Left ventricle myocardium superior (tissue), 1 donor: ENCODE results near the gene C3orf18. TPM values are rescaled to one million over a fixed set of nuclear protein-coding genes. Genes with fewer than 3 reads are reported as not detected.

ENCODE experiments used
- ATAC-seq: fragments of 200-7000 bp; cut with Tn5 transposase; one replicate; pipeline ENCODE4 v1.9.1; 2020; ENCODE audit warnings: mild to moderate bottlenecking, moderate library complexity
- DNase-seq: peaks from one replicate; pipeline ENCODE4 v3.0.0-alpha.2; 2020
- intact Hi-C: fragments of 100-400 bp; cut with micrococcal nuclease; formaldehyde crosslinking; loops from one replicate; pipeline ENCODE4 v1.11.0; 2022
- total RNA-seq: library from RNA; stranded (reverse); fragmentation: NEBNext Ultra II Directional; extraction: Animal tissue kit (Norgen Biotek cat#: 25700); gene quantifications from one replicate; pipeline ENCODE4 v1.2.1, GENCODE V29; 2021
- donor health status: DM: no; HTN: yes; CAD: no; lungs with severe emphysema.

Gene C3orf18
- total RNA-seq, 1 donor from 2014 or later = 51.0 TPM

DNA sequence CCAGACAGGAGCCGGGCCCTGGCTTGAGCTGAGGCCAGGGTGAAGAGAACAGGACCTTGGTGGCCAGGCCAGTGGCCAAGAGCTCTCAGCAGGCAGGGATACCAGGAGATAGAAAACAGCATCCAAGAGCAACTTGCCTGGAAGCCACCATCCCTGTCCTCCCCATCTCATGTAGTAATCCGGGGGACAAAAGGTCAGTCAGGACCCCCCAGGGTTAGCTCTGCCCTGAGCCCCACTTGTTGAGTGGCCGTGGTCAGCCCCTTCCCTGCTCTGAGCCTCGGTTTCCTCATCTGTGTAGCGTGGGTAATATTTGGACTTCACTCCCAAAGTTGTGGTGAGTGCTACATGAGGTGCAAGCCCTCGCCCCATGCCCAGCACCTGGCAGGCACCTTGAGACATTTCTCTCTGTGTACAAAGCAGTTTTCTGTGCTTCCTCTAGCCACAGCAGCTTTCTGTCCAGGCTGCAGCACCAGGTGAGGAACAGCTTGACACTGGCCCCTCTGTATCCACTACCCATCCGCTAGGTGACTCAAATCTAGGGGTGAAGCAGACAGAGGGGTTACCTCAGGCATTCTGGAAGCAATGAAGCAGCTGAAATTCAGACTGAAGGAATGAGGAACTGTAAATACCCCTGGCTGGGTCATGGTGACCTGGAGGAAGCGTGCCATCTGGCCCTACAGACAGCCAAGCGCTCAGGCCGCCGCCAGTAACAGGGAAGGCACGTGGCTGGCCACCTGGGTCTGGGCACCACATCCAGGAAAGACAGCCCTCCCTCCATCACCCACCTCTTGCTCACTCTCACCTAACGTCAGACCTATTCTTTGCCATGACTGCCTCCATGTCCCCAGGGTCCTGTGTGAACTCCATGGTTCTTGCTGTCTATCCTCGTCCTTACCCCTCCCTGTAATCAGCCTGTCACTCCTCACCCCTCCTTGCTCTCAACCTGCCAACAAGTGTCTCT, 37.4 kb upstream of the C3orf18 start:
- intact Hi-C loops = no loop called here
- ATAC-seq (peak; percentile 54), DNase-seq (peak; percentile 91)

DNA sequence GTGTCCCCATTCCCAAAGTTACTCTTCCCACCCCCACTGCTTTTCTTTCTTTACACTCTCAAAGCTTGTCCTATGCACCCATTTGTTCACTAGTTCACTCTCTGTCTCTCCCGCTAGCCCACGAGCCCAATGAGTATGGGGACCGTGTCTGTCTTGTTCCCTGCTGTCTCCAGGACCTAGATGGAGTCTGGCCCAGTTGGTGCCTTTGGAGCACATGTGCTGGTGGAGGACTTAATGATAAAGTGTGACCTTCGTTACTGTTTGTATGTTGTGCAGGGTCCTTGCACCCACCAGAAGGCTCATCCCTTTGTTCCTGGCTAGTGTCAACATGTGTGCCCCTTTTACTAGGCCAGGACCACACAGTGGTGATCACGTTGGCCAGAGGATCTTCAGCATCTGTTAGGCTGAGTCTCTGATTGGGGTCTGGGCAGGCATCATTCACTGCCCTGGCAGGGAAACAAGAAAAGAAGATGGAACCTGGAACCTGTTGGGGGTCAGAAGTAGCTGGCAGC, 36.6 kb upstream of the C3orf18 start:
- ATAC-seq = no peak
- DNase-seq = no peak
- intact Hi-C loops = no loop called here

DNA sequence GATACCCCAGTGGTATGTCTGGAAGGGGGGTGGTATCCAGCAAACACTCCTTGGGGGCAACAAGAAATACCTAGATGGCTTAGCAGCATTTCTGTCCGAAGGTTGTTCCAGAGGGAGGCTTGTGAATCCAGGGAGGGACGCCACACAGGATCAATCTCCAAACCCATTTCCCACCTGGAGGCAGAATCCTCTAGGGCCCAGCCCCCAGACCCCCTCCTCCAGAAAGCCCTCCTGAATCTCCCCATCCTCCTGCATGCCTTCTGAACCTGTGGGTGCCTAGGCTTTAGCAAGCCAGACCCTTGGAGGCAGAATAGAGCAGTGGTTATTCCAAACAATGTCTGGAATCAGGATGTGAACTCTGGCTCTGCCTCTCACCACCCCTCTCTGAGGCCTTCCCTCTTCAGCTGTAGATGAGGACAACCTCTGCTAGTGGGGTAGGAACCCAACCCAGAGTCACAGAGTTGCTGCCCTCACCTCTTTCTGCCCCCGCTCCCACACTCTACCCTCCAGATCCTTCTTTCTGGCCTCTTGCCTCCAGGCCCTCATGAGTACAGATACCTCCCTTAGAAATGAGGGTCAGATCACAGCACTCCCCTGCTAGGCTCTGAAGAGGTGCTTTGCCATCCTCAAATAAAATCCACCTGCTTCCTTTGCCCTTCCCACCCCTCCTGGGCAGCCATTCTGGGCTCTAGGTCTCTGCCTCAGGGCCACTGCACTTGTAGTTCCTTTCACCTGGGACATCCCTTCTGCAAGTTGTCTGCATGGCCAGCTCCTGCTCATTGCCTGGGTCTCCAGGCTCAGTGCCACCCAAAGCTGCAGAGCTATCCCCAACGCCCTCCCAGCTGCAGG, 35.9 kb upstream of the C3orf18 start:
- intact Hi-C loops = no loop called here
- DNase-seq = no peak

DNA sequence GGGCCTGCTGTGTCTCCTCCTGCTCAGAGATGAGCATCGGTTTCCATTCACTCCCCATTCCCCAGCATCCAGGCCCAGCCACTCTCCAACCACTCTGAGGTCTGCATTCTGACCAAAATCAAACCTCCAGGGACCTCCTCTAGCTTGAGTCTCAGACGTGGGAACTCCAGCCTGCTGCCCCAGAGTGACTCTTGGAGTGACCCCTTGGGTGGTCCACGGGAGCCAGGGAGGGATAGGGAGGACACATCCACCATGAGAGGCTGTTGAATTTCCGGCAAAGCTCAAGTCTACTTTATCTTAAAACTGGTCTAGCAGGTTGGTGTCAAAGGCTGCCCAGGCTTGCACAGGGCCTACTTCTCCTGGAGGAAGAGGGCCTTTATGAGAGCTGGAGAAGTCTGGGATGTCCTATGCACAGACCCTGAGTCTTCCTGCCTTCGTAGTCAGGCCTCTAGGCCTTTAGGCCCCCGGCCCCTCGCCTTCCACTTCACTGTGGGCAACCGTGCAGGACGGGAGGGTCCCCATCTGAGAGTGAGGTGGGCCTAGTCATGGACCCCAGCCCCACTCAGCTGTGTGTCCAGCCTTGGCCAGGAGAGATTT, 35.1 kb upstream of the C3orf18 start:
- peak; percentile 46 for DNase-seq
- intact Hi-C loops = no loop called here
- no peak for ATAC-seq

More for the DNA sequence above, 35.9 kb upstream of the C3orf18 start:
- no peak for ATAC-seq

DNA sequence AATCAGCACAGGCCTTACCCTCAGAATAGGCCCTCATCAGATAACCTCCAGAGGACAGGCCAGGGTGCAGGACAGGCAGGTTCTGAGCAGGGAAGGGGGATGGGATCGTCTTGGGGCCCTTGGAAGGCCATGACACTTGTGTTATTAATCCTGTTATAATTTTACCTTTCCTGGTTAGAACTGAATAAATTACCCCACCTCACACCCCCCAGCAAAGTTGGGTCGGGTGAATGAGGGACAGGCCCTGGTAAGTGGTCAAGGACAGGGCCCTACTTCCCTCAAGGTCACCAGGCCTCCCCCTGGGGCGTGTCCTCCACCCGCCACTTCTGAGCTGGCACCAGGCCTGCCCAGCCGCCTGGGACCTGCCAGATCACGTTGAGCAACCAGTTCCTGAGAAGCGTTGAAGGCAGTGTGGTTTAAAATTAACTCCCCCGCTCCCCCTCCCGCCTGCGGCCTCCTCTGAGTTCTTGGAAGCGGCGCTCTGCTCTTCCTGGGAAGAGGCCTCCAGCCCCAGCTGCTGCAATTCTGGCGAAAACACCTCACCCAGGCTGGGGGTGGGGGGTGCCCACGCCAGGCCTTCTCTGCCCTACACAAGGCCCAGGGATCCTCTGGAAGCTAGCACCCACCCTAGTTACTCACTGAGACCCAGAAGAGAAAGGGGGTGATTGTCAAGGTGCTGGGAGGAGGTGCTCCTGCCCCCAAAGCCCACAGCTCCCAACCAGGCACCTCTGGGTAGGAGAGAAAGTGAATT, 33.5 kb upstream of the C3orf18 start:
- ATAC-seq = peak; percentile 77
- intact Hi-C loops = no loop called here
- peak; percentile 98 for DNase-seq

DNA sequence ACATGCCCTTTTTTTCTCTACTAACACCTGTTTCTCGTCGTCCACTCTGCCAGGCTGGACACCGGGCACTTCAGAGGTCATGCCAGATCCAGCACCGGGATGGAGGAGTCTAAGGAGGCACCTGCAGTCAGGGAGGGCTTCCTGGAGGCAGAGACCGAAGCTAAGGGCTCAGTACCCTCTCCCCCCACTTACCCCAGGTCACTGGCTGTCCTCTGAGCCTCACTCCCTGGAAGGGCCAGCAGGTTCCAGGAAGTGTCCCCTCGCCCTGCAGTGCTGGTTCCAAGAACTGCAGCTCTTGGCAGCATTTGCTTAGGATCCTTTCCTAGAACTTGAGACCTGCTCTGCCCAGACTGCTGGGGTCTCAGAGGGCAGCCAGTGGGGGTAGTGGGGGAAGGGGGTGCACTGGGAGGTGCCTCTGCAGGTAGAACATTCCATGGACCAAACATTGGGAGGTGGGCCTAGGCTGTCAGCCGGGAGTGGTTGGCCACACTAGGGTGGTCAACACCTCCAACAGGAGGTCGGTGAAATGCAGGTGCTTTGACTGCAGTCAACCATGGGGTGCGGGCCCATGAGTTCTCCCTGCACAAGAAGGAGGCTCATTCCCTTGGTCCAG, 32.7 kb upstream of the C3orf18 start:
- DNase-seq (no peak), ATAC-seq (no peak)
- intact Hi-C loops = no loop called here

DNA sequence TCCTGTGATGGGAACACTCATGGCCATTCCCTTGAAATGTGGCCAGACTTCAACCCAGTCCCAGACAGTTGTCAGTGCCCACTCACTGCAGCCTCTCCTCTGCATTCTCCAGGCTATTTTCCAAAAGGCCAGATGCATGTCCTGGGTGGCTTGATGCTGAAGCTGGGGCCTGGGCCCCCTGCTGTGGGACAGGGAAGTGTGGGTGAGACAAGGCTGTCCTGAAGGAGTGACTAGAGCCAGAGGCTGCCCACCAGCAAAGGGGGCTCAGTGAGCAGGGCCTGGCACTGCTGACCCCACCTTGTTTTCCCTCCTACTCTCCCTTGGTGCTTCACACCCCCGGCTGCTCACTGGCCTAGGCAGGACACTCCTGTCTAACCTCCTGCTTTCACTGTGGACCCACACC, 32.2 kb upstream of the C3orf18 start:
- no peak for DNase-seq
- ATAC-seq = peak; percentile 2

DNA sequence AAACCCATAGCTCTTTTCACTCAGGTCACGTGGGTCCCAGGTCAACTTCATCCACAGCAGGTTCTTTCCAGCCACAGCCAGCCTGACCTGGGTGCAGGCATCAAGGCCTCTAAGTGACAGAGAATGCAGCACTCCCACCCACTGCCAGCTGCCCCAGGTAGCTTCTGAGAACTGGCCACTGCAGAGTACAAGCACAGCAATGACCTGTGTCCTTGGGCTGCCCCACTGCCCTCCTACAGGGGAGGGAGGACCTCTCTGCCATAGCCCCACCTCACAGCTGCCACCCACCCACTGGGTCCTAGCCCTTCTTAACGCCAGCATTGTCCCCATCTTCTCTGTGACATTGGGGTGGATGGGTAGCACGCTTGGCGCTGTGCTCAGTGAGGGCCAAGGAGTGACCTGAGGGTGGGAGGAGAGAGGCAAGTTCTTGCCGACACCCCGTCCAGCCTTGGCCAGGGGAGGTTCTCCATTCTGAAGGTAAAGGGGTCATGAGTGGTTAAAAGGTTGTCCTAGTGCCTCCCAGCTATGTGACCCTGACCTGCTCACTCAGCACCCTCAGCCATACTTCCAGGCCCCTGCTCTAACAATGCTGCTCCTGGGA, 31.7 kb upstream of the C3orf18 start:
- intact Hi-C loops = no loop called here

More for the DNA sequence above, 32.2 kb upstream of the C3orf18 start:
- intact Hi-C loops = no loop called here

DNA sequence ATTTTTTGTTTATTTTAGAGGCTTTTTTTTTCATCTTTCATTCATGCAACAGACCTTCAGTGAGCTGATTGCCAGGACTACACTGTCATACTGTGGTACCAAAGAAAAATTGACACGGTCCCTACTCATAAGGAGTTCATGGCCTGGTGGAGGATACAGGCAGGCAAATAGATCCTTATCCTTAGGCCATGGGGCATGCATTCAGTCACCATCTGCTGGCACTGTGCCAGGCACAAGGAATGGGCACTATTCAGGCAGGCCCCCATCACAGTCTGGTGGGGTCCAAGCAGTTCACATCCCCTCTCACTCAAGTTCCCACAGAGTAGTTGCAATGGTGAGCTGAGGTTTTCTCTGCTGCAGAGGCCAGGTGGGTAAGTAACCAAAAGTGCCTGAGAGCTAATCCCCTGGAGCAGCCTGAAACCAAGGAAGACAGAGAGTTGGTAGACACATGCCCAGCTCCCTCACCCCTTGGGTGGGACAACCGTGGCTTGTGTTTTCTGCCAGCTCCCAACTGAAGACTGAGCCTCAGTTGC, 26.8 kb upstream of the C3orf18 start:
- ATAC-seq (no peak), DNase-seq (no peak)
- intact Hi-C loops = no loop called here

More for the DNA sequence above, 31.7 kb upstream of the C3orf18 start:
- DNase-seq (no peak), ATAC-seq (no peak)

DNA sequence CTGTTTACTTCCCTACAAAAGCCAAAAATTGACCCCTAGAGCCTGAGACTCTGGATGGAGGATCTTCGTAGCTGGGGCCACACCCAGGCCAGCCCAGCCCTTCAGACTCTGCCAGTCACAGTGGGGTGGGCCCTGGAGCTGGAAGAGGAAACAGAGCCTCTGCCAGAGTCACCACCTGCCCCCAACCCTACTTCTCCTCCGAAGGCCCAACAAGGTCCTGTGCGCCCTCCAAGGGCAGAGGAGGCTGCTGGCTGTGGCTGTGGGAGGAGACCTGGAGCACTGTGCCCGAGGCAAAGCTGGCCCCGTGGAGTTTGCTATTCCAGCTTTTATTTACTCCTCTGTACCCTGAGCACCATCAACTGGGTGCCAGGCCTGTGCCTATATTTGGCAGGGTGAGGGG, 25.0 kb upstream of the C3orf18 start:
- peak; percentile 58 for DNase-seq

DNA sequence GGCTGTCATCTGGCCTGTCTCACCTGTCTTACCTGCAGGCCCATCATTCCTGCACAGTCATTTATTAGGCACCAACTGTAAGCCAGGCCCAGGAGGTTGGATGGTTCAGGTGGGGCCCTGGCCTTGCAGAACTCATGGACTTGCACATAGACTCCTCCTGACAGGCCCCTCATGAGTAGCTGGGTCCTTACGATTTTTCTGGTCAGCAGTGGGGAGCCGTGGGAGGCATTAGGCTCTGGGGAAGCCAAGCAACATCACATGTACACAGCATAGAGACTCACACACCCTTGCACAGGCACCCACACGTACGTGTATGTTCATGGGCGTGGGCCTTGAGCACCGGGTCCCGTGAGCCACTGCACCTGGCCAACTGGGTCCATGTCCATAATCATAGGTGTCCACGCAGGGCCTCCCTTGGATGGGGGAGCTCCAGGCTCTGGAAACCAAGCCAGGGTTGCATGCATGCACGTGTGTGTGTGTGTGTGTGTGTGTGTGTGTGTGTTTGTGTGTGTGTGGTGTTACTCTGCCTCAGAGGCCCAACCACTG, 23.7 kb upstream of the C3orf18 start:
- intact Hi-C loops = no loop called here
- DNase-seq (no peak), ATAC-seq (no peak)

More for the DNA sequence above, 25.0 kb upstream of the C3orf18 start:
- intact Hi-C loops = no loop called here
- ATAC-seq = peak; percentile 44

DNA sequence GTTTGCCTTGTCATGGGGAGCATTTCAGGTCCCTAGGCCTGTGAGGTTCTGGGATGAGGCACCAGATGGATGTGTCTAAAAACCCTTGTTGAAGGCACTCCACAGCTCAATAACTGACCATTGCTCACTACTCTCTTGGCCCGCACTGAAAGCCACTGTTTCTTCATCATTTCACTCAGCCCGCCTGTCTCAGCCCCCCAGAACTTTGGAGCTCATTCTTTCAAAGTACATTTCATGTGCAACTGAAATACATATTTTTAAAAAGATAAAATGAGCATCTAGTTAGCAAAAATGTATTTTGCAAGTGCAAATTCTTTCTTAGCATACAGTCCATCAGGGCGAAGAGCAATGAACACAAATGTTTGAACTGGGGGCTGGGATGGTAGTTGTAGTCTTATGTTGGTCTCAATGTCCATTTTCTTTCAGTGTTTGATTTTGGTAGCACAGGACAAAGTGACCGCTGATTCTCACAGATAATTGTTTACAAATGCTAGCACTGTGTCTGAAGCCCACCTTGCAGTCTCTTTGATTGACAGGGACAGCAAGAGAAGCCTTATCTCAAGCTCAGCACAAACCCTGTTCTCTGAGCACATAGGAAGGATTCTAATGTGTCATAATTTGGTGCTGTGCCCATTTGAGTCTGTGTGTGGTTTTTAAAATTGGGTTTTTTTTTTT, 21.3 kb upstream of the C3orf18 start:
- no peak for DNase-seq
- no peak for ATAC-seq
- intact Hi-C loops = no loop called here

DNA sequence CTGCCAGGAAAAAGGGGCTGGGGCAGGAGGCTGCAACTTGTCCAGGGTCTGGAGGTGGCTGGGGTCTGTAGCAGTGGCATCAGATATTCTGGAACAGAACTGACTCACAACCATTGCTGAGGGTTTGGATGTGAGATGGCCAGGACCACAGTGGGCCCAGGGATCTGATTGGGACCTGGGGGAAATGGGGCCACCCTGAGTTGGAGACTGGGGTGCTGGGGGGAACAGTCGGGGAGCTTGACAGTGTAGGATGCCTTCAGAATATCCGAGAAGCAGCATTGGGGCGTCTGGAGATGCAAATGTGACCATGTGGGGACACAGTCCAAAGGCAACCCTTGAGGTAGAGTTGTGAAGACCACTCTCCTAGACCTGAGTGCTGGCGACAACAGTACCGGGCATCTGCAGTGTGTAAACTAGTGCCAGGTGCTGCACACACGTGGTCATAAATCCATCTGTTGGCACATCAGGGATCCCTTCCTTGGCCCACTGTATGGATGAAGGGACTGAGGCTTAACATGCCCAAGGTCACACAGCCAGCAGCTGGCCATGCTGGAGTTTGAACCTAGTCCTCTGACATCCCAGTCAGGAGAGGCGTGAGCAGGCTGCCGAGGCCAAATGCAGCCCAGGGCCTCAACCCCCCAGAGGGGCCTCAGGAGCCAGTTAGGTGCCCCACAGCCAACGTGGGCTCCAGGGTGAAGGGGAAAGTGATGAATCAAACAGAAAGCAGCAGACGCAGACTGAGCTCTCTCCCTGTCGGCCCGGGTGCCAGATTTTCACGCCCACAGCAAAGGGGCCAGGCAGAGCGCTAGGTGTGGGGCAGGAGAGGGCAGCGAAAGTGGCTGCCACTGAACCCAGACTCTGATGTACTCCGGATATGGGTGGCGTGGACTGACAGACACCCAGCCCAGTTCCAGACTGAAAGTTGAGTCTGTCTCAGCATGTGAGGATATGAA, 20.5 kb upstream of the C3orf18 start:
- DNase-seq = no peak
- intact Hi-C loops = no loop called here
- ATAC-seq = no peak

DNA sequence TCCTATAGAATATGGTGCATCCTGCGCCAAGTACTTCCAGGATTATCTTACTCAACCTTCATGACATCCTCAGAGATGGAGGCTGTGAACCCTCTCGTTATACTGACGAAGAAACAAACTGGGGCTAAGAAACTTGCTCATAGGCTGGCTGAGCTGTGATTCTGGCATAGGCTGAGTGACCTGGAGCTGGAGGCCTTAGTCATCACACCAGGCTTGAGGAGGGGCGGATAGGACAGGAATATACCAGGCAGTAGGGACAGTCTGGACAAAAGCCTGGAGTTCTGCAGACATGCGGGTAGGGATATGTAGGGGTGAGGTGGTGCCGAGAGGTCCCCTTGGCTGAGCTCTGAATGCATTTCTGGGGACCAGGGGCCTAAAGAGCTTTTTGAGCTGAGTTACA, 19.8 kb upstream of the C3orf18 start:
- DNase-seq = no peak
- intact Hi-C loops = no loop called here
- ATAC-seq = peak; percentile 52

DNA sequence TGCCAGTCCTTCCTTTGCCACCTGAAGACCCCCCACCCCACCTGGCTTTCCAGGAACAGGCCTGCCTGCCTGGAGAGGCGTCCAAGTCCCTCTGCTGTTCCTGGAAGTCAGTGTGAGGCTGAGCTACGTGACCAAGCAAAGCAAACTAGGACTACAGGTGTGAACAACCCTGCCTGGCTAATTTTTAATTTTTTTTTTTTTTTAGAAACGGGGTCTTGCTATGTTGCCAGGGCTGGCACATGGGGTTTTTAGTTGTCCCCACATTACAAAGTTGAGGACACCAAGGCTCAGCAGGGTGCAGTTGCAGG, 19.2 kb upstream of the C3orf18 start:
- intact Hi-C loops = no loop called here
- ATAC-seq (no peak), DNase-seq (no peak)
